Prostate gland (tissue), 2 donors: ENCODE data around the gene ASGR2.

Source experiments
- CTCF ChIP-seq, 4 experiments: fragments of 200-600 bp in 2 of 4; fragments of 450-650 bp in 2 of 4; sonication (generic) in 2 of 4; IDR thresholded peaks; 1 replicate in 3 of 4; 2 replicates in 1 of 4; pipeline ENCODE4 v1.5.1; 2016 to 2019; ENCODE audit warnings: antibody characterized with exemption in 4 of 4, mild to moderate bottlenecking in 2 of 4, moderate library complexity in 2 of 4
- POLR2A ChIP-seq: fragments of 450-650 bp; IDR thresholded peaks from one replicate; pipeline ENCODE4 v1.6.1; 2016; ENCODE audit warnings: antibody characterized with exemption, mild to moderate bottlenecking

GRCh38 chr17:7146115-7146514, 31.5 kb upstream of the ASGR2 start:
- TF ChIP-seq CTCF (IDR thresholded peaks at IDR 0.05) (no peak), POLR2A (no peak)
